HepG2 (cell line): ENCODE data around the gene WDR26. TPM values are rescaled to one million over a fixed set of nuclear protein-coding genes. Genes with fewer than 3 reads are reported as not detected.

ENCODE experiments used
- AGO1 ChIP-seq: fragments of 200-400 bp; formaldehyde crosslinking; IDR thresholded peaks from 2 replicates; pipeline ENCODE4 v1.6.1; 2017; ENCODE audit warnings: mild to moderate bottlenecking, low read depth, low read length, moderate library complexity; ENCODE audit not compliant: poor library complexity, severe bottlenecking
- ATM ChIP-seq: fragments of 450-650 bp; IDR thresholded peaks from 2 replicates; pipeline ENCODE4 v1.7.1; 2017; ENCODE audit warnings: mild to moderate bottlenecking, borderline replicate concordance
- CBX2 ChIP-seq, 2 experiments: fragments of 200-600 bp in 1 of 2; sonication (generic); formaldehyde crosslinking in 1 of 2; IDR thresholded peaks; 2 replicates each; pipeline versions ENCODE4 v1.7.0 to v1.8.1; 2018 to 2022; ENCODE audit warnings: low read depth in 2 of 2, low read length in 1 of 2, mild to moderate bottlenecking in 1 of 2, missing genetic modification reagents in 1 of 2
- CEBPG ChIP-seq: IDR thresholded peaks from 2 replicates; pipeline ENCODE4 v1.6.1; 2016
- ESRRA ChIP-seq: sonication (generic); formaldehyde crosslinking; IDR thresholded peaks from 2 replicates; pipeline ENCODE4 v1.5.1; 2020; ENCODE audit warnings: mild to moderate bottlenecking, low read depth, missing genetic modification reagents
- FOSL2 ChIP-seq: sonication (generic); formaldehyde crosslinking; IDR thresholded peaks from 2 replicates; pipeline ENCODE4 v1.4.0; 2020; ENCODE audit warnings: missing genetic modification reagents
- HOXD1 ChIP-seq: sonication (generic); formaldehyde crosslinking; IDR thresholded peaks from 2 replicates; pipeline ENCODE4 v1.5.0; 2020; ENCODE audit warnings: missing genetic modification reagents
- NFE2L1 ChIP-seq: sonication (generic); formaldehyde crosslinking; IDR thresholded peaks from 2 replicates; pipeline ENCODE4 v1.4.0; 2020; ENCODE audit warnings: missing genetic modification reagents, mild to moderate bottlenecking, borderline replicate concordance
- NR2F1 ChIP-seq, 2 experiments: fragments of 450-650 bp in 1 of 2; formaldehyde crosslinking in 1 of 2; IDR thresholded peaks; 2 replicates each; pipeline versions ENCODE4 v1.5.0 to v1.6.1; 2016 to 2020; ENCODE audit warnings: mild to moderate bottlenecking in 1 of 2, missing compliant biosample characterization in 1 of 2, missing genetic modification reagents in 1 of 2, moderate library complexity in 1 of 2
- PREB ChIP-seq: sonication (generic); formaldehyde crosslinking; IDR thresholded peaks from 2 replicates; pipeline ENCODE4 v1.4.0; 2020; ENCODE audit warnings: missing genetic modification reagents
- SNAPC2 ChIP-seq: sonication (generic); formaldehyde crosslinking; IDR thresholded peaks from 2 replicates; pipeline ENCODE4 v1.8.1; 2022; ENCODE audit warnings: mild to moderate bottlenecking, missing genetic modification reagents
- TFE3 ChIP-seq: IDR thresholded peaks from 2 replicates; pipeline ENCODE4 v1.6.1; 2016
- ZNF234 ChIP-seq: sonication (generic); formaldehyde crosslinking; conservative IDR thresholded peaks from 2 replicates; pipeline ENCODE4 v1.5.1; 2020; ENCODE audit warnings: mild to moderate bottlenecking, missing genetic modification reagents
- ZNF646 ChIP-seq: sonication (generic); formaldehyde crosslinking; IDR thresholded peaks from 2 replicates; pipeline ENCODE4 v1.9.0; 2021; ENCODE audit warnings: mild to moderate bottlenecking, missing genetic modification reagents
- polyA plus RNA-seq, 8 experiments: library from polyadenylated mRNA; depleted of rRNA in 3 of 8; stranded (reverse) in 7 of 8; unstranded in 1 of 8; fragments of >200 nt; fragmentation: Illumina TruSeq in 4 of 8; extraction: Trizol in 4 of 8; gene quantifications; 2 replicates each; pipeline versions ENCODE4 v1.2.1 to v1.2.3, GENCODE V29; 2011 to 2016; ENCODE audit warnings: low read depth in 4 of 8, missing spikeins in 1 of 8, mixed read lengths in 1 of 8; ENCODE audit not compliant: insufficient read depth in 1 of 8
- total RNA-seq, 5 experiments: library from RNA; depleted of rRNA; stranded (reverse); fragments of >200 nt; fragmentation: Illumina TruSeq; extraction: Trizol; gene quantifications; 2 replicates each; pipeline ENCODE4 v1.2.3, GENCODE V29; 2016; ENCODE audit warnings: low read depth in 1 of 5
- TF ChIP-seq, protein P1 (sequence below): sonication (generic); formaldehyde crosslinking; IDR thresholded peaks from 2 replicates; pipeline ENCODE4 v1.4.0; 2020; ENCODE audit warnings: missing genetic modification reagents
- TF ChIP-seq, protein P2 (sequence below): conservative IDR thresholded peaks from 2 replicates; pipeline ENCODE4 v1.6.1; 2018; ENCODE audit warnings: missing genetic modification reagents

The WDR26 gene
- total and polyA plus RNA-seq, 2 of the 13 experiments (the other 11 are each of a cell fraction or from before 2014, with no cell fraction given) = 13.2 to 23.7 TPM

DNA sequence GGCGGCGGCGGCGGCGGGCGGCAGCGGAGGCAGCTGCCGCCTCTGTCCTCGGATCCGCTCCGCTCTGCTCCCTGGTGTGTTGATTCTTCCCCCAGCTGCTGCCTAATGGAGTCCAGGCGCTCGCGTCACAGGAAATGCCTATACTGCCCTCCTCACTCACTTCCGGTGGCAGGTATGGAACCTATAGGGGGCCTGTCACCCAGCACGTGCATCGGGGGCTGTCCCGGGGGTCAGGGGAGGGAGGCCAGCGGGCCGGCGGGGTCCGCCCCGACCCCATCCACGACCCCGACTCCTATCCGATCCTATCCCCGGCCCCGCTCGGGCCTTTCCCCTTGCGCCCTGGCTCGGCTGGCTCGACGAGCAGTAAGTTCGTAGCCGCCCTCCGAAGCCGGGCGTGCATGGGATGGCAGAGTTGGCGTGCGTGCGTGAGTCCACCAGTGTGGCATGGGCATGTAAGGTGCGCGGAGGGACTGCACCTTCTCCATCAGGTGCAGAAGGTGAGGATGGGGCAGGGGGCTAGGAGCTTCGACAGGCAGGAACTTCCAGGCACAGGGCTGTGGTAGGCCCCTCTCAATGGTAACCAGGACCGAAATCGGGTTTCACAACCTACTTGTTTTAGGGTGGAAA is at the start of gene WDR26 (continued):
- TF ChIP-seq ZNF646 (CRISPR knock-in tag) (no peak), HOXD1 (CRISPR knock-in tag) (no peak), SNAPC2 (CRISPR knock-in tag) (no peak; the same call in 1 of the 2 replicates), PREB (CRISPR knock-in tag) (no peak), TFE3 (peak; percentile 73), NR2F1 (CRISPR knock-in tag; IDR thresholded peaks at IDR 0.05) (no peak), ATM (no peak), FOSL2 (CRISPR knock-in tag) (peak; percentile 39; the same call in 1 of the 2 replicates), CBX2 (IDR thresholded peaks at IDR 0.05; ENCODE audit: low read depth, low read length) (no peak), CBX2 (CRISPR knock-in tag; IDR thresholded peaks at IDR 0.05; ENCODE audit: low read depth) (no peak), NFE2L1 (0 out of 2 replicates have a peak, but pooled peaks have one; percentile 71), ESRRA (CRISPR knock-in tag) (no peak), AGO1 (no peak), CEBPG (CRISPR knock-in tag) (peak; percentile 20; the same call in 1 of the 2 replicates), ZNF234 (no peak)
- TF ChIP-seq, protein P1, sequence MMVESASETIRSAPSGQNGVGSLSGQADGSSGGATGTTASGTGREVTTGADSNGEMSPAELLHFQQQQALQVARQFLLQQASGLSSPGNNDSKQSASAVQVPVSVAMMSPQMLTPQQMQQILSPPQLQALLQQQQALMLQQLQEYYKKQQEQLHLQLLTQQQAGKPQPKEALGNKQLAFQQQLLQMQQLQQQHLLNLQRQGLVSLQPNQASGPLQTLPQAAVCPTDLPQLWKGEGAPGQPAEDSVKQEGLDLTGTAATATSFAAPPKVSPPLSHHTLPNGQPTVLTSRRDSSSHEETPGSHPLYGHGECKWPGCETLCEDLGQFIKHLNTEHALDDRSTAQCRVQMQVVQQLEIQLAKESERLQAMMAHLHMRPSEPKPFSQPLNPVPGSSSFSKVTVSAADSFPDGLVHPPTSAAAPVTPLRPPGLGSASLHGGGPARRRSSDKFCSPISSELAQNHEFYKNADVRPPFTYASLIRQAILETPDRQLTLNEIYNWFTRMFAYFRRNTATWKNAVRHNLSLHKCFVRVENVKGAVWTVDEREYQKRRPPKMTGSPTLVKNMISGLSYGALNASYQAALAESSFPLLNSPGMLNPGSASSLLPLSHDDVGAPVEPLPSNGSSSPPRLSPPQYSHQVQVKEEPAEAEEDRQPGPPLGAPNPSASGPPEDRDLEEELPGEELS (CRISPR knock-in tag) = peak; percentile 37; the same call in 1 of the 2 replicates
- TF ChIP-seq, protein P2, sequence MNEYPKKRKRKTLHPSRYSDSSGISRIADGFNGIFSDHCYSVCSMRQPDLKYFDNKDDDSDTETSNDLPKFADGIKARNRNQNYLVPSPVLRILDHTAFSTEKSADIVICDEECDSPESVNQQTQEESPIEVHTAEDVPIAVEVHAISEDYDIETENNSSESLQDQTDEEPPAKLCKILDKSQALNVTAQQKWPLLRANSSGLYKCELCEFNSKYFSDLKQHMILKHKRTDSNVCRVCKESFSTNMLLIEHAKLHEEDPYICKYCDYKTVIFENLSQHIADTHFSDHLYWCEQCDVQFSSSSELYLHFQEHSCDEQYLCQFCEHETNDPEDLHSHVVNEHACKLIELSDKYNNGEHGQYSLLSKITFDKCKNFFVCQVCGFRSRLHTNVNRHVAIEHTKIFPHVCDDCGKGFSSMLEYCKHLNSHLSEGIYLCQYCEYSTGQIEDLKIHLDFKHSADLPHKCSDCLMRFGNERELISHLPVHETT (CRISPR knock-in tag) = no peak
